Measurements from ENCODE around the gene KIF17. TPM values are rescaled to one million over a fixed set of nuclear protein-coding genes. Genes with fewer than 3 reads are reported as not detected.

Gene KIF17
- total and polyA plus RNA-seq, 2 of the 4 experiments (the other 2 are of a cell fraction): 4.5 to 5.7 TPM

GRCh38 chr1:20633190-20634064 lies 84.4 kb downstream of the KIF17 start, which contains the start of gene PINK1 (continued):
- TF ChIP-seq FOS (IDR thresholded peaks at IDR 0.05; ENCODE audit: low read depth, low read length) (no peak), RAD21 (IDR thresholded peaks at IDR 0.05; ENCODE audit: low read length) (peak; percentile 84)

DNA sequence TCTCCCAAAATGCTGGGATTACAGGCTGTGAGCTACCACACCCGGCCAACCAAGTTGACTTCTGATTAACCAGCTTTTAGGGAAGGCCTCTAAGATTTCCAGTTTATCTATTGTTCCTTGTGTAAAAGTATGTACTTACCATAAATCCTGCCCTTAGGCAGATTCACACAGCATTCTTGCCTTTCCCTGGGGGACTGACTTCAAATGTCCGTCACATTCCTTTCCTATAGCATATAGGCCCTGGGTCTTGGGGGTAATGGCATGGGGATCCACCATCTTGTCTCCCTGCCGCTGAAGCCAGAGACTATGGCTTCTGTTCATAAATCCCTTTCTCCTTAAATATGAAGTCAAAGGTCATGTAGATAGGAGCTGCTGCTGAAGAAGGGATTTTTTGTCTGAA lies 85.4 kb downstream of the KIF17 start:
- POLR2A ChIA-PET (ENCODE audit: unreplicated experiment): no interaction called here
- Histone ChIP-seq H4K91ac (ENCODE audit: insufficient read depth, low read depth, low read length) (no peak overlapping the region), H4K5ac (ENCODE audit: low read depth, low read length) (no peak overlapping the region), H2BK120ac (ENCODE audit: low read depth, low read length) (no peak overlapping the region), H4K8ac (ENCODE audit: low read depth in 2 of 2, low read length in 2 of 2) (no peak overlapping the region), H3K23ac (ENCODE audit: low read depth, low read length) (no peak overlapping the region), H3K27ac (ENCODE audit: insufficient read depth, low read length) (no peak overlapping the region), H3K4me1 (ENCODE audit: control insufficient read depth, insufficient read depth, low read length) (no peaks in the 10 kb centered on the region), H3K27me3 (ENCODE audit: control insufficient read depth, insufficient read depth, low read length) (0 out of 2 replicates have a peak, but pooled peaks cover 4% of the 10 kb centered on the region), H2AK5ac (ENCODE audit: low read depth, low read length) (no peak overlapping the region), H3K36me3 (ENCODE audit: control insufficient read depth, insufficient read depth, low read length) (no peaks in the 10 kb centered on the region; the same call in 1 of the 2 replicates), H2BK5ac (ENCODE audit: low read depth, low read length, poor library complexity, severe bottlenecking) (no peak overlapping the region), H3K9me1 (ENCODE audit: insufficient read depth, low read length) (peaks cover 14% of the 10 kb centered on the region), H3K4me2 (ENCODE audit: low read depth, low read length) (no peak overlapping the region), H2AK9ac (replicated peaks; ENCODE audit: low read depth, low read length, poor library complexity) (no peak overlapping the region), H3K4ac (ENCODE audit: low read depth, low read length) (no peak overlapping the region), H3K56ac (ENCODE audit: extremely low read depth, insufficient read depth, low read length) (no peak overlapping the region), H3K14ac (replicated peaks; ENCODE audit: low read depth, low read length) (no peak overlapping the region), H3K9ac (ENCODE audit: low read depth, low read length) (no peak overlapping the region), H2BK20ac (ENCODE audit: low read depth, low read length) (no peak overlapping the region), H3K18ac (ENCODE audit: low read depth, low read length) (no peak overlapping the region), H2AFZ (replicated peaks; ENCODE audit: low read length, poor library complexity) (no peak overlapping the region), H2BK15ac (ENCODE audit: low read depth, low read length) (0 out of 3 replicates have a peak overlapping the region, but pooled peaks have one; percentile 10), H3K4me3 (ENCODE audit: insufficient read depth, low read depth, low read length) (no peak overlapping the region), H3K79me1 (ENCODE audit: low read depth in 1 of 2, low read length in 2 of 2) (peaks cover 10 to 26% of the 10 kb centered on the region in 2 experiments), H4K20me1 (ENCODE audit: insufficient read depth, low read length) (peaks cover 10% of the 10 kb centered on the region; the same call in 1 of the 2 replicates), H3K9me3 (ENCODE audit: control insufficient read depth, insufficient read depth, low read length) (no peaks in the 10 kb centered on the region)
- CTCF ChIA-PET: interaction anchor here (1.0 to 1.5 kb wide), 6 partner anchors 14 to 105 kb away, joined by 3 to 8 read pairs (median 4); no protein-coding TSS in a partner anchor
- in situ Hi-C loops (cut with MboI; ENCODE audit: low sequenced_read_pairs) (loop anchor here (25.0 kb wide), 1 partner anchor 420 kb away; no protein-coding TSS in a partner anchor), intact Hi-C loops (cut with micrococcal nuclease) (loop anchor here (5.0 kb wide), 2 partner anchors 415 to 715 kb away; no protein-coding TSS in a partner anchor), dilution Hi-C loops (cut with HindIII; ENCODE audit: low sequenced_read_pairs, unreplicated experiment) (no loop called here)
- no CpG with 5 or more reads among the region's 3 CpGs for WGBS, 2 experiments (ENCODE audit: extremely low coverage in 2 of 2, insufficient read length in 1 of 2)
- ATAC-seq (ENCODE audit: low read depth) (no peak), DNase-seq (no peak)
- BruUV-seq (replicated peaks): no TSS peak
- TF ChIP-seq SMC3 (IDR thresholded peaks at IDR 0.05; ENCODE audit: low read depth, low read length): no peak
- TF ChIP-seq CTCF (conservative IDR thresholded peaks at IDR 0.05; ENCODE audit: low read depth, low read length): no peak
- TF ChIP-seq, protein P1, sequence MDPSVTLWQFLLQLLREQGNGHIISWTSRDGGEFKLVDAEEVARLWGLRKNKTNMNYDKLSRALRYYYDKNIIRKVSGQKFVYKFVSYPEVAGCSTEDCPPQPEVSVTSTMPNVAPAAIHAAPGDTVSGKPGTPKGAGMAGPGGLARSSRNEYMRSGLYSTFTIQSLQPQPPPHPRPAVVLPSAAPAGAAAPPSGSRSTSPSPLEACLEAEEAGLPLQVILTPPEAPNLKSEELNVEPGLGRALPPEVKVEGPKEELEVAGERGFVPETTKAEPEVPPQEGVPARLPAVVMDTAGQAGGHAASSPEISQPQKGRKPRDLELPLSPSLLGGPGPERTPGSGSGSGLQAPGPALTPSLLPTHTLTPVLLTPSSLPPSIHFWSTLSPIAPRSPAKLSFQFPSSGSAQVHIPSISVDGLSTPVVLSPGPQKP (IDR thresholded peaks at IDR 0.05; ENCODE audit: borderline replicate concordance, low read depth, low read length): no peak
- no peak for TF ChIP-seq NFE2L2 (IDR thresholded peaks at IDR 0.05; ENCODE audit: low read depth, low read length)
- no peak for TF ChIP-seq MXI1 (IDR thresholded peaks at IDR 0.05; ENCODE audit: borderline replicate concordance, low read depth, low read length)
- no peak for TF ChIP-seq CHD1 (IDR thresholded peaks at IDR 0.05; ENCODE audit: low read depth, low read length)
- TF ChIP-seq, protein P2, sequence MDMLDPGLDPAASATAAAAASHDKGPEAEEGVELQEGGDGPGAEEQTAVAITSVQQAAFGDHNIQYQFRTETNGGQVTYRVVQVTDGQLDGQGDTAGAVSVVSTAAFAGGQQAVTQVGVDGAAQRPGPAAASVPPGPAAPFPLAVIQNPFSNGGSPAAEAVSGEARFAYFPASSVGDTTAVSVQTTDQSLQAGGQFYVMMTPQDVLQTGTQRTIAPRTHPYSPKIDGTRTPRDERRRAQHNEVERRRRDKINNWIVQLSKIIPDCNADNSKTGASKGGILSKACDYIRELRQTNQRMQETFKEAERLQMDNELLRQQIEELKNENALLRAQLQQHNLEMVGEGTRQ (IDR thresholded peaks at IDR 0.05; ENCODE audit: low read depth, low read length): no peak
- TF ChIP-seq FOS (IDR thresholded peaks at IDR 0.05; ENCODE audit: low read depth, low read length): no peak
- no peak for TF ChIP-seq CEBPB (IDR thresholded peaks at IDR 0.05; ENCODE audit: low read depth, low read length)
- TF ChIP-seq MAFK (IDR thresholded peaks at IDR 0.05; ENCODE audit: low read depth, low read length): no peak

All from IMR-90 (cell line).